ENCODE data around the gene MRPS9.

The MRPS9 gene

GRCh38 chr2:105139556-105140239 is 101.8 kb downstream of the MRPS9 start:
- H3K27me3 ChIP-seq (replicated peaks), result peaks cover 14% of the 10 kb centered on the region
- no peak overlapping the region for H3K4me3 ChIP-seq (ENCODE audit: low read depth, low read length)
- TF ChIP-seq, protein P1, sequence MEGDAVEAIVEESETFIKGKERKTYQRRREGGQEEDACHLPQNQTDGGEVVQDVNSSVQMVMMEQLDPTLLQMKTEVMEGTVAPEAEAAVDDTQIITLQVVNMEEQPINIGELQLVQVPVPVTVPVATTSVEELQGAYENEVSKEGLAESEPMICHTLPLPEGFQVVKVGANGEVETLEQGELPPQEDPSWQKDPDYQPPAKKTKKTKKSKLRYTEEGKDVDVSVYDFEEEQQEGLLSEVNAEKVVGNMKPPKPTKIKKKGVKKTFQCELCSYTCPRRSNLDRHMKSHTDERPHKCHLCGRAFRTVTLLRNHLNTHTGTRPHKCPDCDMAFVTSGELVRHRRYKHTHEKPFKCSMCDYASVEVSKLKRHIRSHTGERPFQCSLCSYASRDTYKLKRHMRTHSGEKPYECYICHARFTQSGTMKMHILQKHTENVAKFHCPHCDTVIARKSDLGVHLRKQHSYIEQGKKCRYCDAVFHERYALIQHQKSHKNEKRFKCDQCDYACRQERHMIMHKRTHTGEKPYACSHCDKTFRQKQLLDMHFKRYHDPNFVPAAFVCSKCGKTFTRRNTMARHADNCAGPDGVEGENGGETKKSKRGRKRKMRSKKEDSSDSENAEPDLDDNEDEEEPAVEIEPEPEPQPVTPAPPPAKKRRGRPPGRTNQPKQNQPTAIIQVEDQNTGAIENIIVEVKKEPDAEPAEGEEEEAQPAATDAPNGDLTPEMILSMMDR (IDR thresholded peaks at IDR 0.05; ENCODE audit: low read depth, low read length, missing control alignments), result no peak
- H3K36me3 ChIP-seq (replicated peaks), result no peaks in the 10 kb centered on the region
- in situ Hi-C loops (cut with HindIII; ENCODE audit: low pct_ligation_motif_present, low sequenced_read_pairs), result no loop called here
- no peak for DNase-seq
- H3K27ac ChIP-seq, result no peak overlapping the region

GRCh38 chr2:105140240-105140568 is 102.3 kb downstream of the MRPS9 start:
- H3K4me3 ChIP-seq (ENCODE audit: low read depth, low read length), result no peak overlapping the region
- no peak for DNase-seq
- peaks cover 19% of the 10 kb centered on the region for H3K27me3 ChIP-seq (replicated peaks)
- H3K36me3 ChIP-seq (replicated peaks), result no peaks in the 10 kb centered on the region
- TF ChIP-seq, protein P1 (IDR thresholded peaks at IDR 0.05; ENCODE audit: low read depth, low read length, missing control alignments), result no peak
- H3K27ac ChIP-seq, result no peak overlapping the region
- in situ Hi-C loops (cut with HindIII; ENCODE audit: low pct_ligation_motif_present, low sequenced_read_pairs), result no loop called here

DNA sequence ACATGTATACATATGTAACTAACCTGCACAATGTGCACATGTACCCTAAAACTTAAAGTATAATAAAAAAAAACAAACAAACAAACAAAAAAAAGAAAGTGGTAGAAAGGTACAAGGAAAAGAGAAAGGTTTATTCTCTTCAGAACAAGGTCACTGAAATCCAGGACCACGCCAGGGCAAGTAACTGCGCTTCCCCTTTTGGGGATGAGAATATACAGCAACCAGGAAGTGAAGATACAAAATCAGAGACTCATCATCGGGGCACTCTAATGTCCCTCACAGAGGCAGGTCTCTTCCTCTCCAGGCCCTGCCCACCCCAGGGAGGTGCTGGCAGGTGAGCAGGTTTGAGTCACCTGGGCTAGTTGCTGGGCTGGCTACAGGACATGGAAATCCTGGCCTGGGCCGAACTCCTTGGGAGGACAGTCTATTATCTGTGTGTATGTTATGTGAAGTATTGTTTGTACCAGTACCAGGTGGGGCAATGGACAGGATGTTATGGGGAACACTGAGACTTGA is 103.3 kb downstream of the MRPS9 start:
- in situ Hi-C loops (cut with HindIII; ENCODE audit: low pct_ligation_motif_present, low sequenced_read_pairs), result no loop called here
- TF ChIP-seq, protein P1 (IDR thresholded peaks at IDR 0.05; ENCODE audit: low read depth, low read length, missing control alignments), result no peak
- Histone ChIP-seq H3K36me3 (replicated peaks) (no peaks in the 10 kb centered on the region), H3K27me3 (replicated peaks) (peaks cover 24% of the 10 kb centered on the region), H3K27ac (no peak overlapping the region), H3K4me3 (ENCODE audit: low read depth, low read length) (no peak overlapping the region)
- DNase-seq, result no peak

DNA sequence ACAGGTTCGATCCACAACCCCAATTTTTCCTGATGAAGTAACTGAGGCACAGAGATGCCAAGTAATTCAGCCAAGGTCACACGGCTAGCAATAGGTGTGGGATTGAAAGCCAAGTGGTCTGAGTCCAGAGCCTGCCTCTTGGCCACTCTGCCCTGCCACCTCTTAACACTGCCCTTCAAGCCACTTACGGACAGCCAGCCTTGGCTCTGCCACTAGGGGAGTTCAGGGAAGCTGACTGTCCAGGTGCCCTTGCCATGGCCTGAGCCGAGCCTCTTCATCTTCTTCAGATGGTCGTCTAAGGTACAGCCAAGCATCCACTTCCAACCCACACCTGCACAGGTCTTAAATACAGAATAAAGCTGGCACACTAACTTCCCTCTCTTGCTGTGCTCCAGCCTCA is 104.4 kb downstream of the MRPS9 start:
- Histone ChIP-seq H3K36me3 (replicated peaks) (no peaks in the 10 kb centered on the region), H3K4me3 (ENCODE audit: low read depth, low read length) (no peak overlapping the region), H3K27ac (no peak overlapping the region), H3K27me3 (replicated peaks) (peaks cover 27% of the 10 kb centered on the region)
- TF ChIP-seq, protein P1 (IDR thresholded peaks at IDR 0.05; ENCODE audit: low read depth, low read length, missing control alignments), result peak; percentile 10
- in situ Hi-C loops (cut with HindIII; ENCODE audit: low pct_ligation_motif_present, low sequenced_read_pairs), result no loop called here
- DNase-seq, result no peak

DNA sequence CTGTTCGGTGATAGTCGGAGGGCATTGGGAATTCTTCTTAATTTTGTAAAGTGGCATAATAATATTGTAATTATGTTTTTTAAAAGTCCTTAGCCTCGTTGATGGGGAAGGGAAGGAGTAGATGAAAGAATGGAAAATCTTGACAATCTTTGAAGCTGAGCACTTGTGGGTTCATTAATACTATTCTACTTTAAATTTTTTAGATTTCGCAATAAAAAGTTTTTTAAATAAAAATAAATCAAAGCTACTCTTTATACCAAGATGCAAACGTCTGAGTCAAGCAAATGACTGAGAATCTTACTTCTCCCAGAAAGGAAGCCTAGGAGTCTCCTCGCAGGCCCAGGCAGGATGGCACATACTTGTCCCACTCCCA is 105.2 kb downstream of the MRPS9 start:
- Histone ChIP-seq H3K27me3 (replicated peaks) (peaks cover 27% of the 10 kb centered on the region), H3K27ac (no peak overlapping the region), H3K36me3 (replicated peaks) (no peaks in the 10 kb centered on the region), H3K4me3 (ENCODE audit: low read depth, low read length) (no peak overlapping the region)
- in situ Hi-C loops (cut with HindIII; ENCODE audit: low pct_ligation_motif_present, low sequenced_read_pairs), result no loop called here
- TF ChIP-seq, protein P1 (IDR thresholded peaks at IDR 0.05; ENCODE audit: low read depth, low read length, missing control alignments), result no peak
- no peak for DNase-seq

Data from brain microvascular endothelial cell (primary cell).